Stimulated activated CD8-positive, alpha-beta memory T cell treated with anti-CD3 and anti-CD28 coated beads, Interleukin-12 subunit alpha, Interleukin-12 subunit beta, amount 100 ng/mL, for 24 hours (primary cell): Measurements from ENCODE around the gene NPIPA5.
"Not testable (repeated sequence)": the region's sequence is repeated elsewhere in the genome, so short reads cannot be mapped to it uniquely, and the experiment has no call there.

Source experiments
- DNase-seq: peaks from one replicate; pipeline ENCODE4 v3.0.0-alpha.2; 2020; ENCODE audit errors: extremely low read depth

Gene NPIPA5

DNA sequence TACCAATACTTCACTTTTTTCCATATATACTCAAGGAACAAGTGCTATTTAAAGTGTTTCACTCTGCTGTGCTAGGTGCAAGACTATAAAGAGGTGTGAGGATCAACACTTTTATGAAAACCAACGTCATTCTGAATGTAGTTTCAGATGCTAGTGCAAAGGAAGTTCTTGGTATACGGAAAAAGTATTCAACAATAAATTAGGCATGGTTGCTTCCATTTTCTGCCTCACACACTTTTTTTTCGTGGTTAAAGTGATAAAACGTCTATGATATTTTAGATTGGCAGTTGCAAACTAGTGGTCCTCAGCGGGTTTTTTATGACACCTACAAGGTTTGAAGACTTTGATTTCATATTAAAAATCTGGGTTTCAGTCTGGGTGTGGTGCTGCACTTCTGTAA, 11.8 kb upstream of the NPIPA5 start:
- not testable (repeated sequence) for DNase-seq

DNA sequence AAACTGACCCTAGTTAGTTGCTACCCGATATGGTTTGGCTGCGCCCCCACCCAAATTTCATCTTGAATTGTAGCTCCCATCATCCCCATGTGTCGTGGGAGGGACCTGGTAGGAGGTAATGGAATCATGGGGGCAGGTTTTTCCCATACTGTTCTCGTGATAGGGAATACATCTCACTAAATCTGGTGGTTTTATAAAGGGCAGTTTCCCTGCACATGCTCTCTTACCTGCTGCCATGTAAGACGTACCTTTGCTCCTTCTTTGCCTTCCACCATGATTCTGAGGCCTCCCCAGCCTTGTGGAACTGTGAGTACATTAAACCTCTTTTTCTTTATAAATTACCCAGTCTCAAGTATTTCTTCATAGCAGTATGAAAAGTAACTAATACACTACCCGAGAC, 10.0 kb upstream of the NPIPA5 start:
- DNase-seq, result not testable (repeated sequence)

DNA sequence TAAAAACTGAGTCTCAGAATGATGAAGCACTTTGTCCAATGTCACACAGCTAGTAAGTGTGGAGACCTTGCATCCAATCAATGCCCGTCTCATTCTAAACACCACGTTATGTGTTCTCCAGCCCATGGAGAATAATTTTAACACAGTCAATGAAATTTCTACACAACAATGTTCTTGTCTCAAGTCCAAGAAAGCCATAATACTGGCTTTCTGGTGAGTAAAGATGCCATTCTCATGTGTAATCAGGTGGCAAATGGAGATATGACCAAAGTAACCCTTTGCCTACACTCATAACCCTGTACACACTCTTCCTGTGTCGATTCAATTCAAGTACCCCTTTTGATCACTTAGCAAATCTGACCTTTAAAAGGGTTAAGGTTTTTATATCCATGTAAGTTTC, 4.7 kb upstream of the NPIPA5 start:
- not testable (repeated sequence) for DNase-seq

DNA sequence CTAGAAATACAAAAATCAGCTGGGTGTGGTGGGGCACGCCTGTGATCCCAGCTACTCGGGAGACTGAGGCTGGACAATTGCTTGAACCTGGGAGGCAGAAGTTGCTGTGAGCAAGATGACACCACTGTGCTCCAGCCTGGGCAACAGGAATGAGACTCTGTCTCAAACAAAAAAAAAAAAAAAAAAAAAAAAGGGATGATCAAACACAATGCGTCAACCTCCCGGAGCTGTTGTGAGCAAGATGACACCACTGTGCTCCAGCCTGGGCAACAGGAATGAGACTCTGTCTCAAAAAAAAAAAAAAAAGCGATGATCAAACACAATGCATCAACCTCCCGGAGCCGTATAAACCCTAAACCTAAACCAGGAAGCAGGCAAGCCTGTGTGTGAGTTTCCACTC, 20.6 kb downstream of the NPIPA5 start:
- not testable (repeated sequence) for DNase-seq

DNA sequence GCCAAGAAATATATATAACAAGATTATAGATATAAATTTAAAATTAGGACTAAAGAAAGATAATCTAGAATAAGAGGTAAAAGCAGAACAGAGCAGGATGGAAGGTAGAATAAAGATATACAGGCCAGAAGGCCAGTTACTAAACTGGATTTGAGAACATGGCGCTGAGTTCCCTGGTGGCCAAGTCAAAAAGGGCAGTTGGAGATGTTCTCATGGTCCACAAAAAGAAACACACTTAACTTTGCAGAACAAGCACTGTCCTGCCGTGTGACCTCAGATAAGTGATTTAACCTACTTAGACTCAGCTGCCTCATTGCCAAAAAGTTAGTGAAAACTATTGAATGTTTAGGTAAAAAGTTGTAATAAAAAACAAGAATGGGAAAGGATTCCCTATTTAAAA, 23.2 kb downstream of the NPIPA5 start:
- not testable (repeated sequence) for DNase-seq

DNA sequence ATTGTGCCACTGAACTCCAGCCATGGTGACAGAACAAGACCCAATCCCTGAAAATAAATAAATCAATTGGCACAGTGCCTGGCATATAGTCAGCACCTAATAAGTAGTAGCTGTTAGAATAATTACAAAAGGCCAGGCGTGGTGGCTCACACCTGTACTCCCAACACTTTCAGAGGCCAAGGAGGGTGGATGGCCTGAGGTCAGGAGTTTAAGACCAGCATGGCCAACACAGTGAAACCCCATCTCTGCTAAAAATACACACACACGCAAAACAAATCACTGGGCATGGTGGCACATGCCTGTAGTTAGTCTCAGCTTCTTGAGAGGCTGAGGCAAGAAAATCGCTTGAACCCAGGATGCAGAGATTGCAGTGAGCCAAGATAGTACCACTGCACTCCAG, 25.2 kb downstream of the NPIPA5 start:
- not testable (repeated sequence) for DNase-seq

DNA sequence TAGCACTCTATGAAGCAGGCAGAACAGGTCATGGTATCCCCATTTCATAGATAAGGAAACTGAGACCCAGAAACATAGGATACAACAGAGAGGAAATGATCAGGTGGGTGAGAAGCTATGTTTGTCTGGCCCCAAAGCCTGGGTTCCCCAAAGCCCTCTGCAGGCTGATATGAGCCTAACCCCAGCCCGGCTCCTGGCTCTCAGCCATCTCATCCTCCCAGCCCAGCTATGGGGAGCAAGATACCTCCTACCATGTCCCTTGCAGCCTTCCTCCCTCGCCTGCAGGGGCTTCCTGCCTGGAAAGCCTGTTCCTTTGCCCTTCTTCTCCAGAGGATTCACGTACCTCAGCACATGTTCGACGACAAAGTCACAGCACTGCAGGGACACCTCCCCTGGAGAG, 26.3 kb downstream of the NPIPA5 start:
- not testable (repeated sequence) for DNase-seq

DNA sequence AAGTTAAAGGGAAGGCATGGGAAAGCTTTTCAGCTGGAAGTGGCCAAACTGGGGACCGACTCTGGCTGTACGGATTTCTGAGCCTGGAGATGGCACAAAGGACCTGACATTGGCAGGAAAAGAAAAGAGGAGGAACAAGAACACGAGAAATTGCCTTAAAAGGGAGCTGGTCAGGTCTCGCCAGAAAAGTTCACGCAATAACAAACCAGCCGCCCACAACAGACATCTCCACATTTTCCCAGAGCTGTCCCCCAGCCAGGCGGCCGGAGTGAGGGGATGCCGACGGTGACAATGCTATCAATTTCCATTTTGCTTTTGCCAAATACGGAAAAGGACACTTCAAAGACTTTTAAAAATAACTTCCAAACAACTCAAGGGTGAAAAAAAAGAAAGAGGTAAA, 26.8 kb downstream of the NPIPA5 start:
- DNase-seq, result not testable (repeated sequence)

DNA sequence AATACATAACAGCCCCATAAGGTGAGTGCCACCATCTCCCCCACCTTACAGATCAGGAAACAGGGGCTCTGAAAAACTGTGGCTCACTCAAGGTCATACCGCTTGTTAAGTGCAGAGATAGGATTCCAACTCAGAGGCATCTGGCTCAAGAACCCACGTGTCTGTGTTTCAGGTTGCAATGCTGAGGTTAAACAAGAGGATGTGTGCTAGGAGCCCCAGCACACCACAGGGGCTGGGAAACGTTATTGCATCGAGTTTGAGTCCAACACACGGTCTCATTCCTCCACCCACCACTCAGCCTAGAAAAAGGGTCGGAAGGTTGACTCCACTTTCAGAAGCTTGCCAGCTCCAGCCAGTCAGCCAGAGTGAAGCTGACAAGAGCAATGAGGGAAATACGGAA, 29.4 kb downstream of the NPIPA5 start:
- not testable (repeated sequence) for DNase-seq

DNA sequence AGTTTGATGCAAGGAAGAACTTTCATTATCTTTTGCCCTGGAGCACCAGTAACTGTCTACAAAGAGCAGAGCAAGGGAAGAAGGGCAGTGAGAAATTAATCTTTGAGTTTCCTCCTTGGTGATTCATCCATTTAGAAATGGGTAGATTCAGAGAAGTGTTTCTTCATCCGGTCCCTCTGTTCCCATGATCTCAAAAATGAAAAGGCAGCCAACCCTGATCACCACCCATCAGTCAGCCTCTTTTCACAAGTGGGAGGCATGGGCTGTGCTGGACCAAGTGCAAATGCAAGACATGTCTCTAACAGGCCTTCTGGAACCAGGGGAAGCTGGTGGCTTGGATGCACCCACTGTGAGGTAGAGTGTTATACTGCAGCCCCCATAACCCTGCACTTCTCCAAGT, 35.8 kb downstream of the NPIPA5 start:
- not testable (repeated sequence) for DNase-seq

DNA sequence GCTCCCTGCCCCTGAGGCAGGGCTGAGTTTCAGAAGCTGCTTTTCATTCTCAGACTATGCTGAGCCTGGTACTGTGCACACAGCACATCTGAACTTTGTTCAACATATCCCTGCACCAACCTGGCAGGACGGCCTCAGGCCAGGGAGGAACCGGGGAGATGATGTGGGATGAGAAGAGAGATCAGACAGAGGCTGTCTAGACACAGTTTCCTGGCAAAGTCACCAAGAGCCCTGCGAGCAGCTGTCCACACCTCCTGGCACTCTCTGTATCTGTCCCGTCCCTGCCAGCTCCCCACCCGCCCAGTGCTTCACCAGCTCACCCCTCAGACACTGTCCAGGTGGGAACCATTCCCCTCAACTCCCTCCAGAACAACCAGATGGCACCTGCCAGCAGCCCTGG, 39.1 kb downstream of the NPIPA5 start:
- not testable (repeated sequence) for DNase-seq

DNA sequence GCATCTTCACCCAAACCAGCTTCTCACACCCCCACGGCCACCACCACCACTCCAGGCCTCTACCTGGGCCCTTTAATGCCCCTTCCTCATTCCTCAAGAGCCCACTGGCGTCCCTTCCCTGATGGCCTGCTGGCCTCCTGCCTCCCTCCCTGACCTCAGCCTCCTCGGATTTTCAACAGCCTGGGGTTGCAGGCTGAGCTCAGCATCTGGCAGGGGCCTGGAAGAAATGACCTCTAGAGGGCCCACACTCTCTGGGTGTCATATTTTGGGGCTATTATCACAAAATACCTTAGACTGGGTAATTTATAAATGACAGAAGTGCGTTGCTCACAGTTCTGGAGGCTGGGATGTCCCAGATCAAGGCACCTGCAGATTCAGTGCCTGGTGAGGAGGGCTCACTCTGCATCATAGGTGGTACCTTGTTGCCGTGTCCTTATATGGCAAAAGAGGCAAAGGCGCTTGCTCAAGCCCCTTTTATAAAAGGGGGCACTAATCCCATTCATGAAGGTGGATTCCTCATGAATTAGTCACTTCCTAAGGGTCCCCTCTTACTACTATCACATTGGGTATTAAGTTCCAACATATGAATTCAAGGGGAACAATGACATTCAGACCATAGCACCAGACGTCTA, 40.0 kb downstream of the NPIPA5 start:
- DNase-seq, result not testable (repeated sequence)

DNA sequence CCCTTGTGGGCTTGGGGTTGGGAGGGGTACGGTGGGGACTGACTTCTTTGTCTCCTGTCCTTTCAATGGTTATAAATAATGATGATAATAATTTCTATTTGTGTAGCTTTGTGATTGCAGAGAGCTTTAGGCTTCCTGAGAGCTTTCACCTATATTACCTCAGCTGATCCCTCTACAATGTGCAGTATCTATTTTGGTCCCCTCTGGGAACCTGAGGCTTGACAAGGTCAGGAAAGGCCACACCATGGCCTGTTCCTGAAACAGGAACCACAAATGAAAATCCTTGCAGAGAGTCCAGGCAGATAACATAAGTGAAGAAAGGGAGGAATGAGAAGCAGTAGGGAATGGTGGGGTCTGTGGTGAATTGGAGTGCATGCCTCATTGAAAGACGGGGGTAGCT, 42.5 kb downstream of the NPIPA5 start:
- not testable (repeated sequence) for DNase-seq

DNA sequence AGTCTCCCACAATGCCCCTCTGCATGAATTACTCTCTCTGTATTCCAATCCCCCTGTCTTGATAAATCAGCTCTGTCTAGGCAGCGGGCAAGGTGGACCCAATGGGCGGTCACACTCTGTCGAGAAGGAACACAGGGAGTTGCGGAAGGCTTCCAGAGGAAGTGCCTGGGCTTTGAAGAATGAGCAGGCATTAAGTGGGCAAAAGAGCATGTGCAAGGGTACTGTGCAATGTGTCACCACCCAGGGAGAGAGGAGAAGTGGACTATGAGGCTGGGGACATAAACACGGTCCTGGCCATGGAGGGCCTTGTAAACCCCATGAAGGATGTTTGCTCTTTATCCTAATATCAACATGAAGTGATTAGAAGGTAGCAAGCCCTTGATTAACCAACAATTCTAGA, 44.1 kb downstream of the NPIPA5 start:
- DNase-seq, result not testable (repeated sequence)

DNA sequence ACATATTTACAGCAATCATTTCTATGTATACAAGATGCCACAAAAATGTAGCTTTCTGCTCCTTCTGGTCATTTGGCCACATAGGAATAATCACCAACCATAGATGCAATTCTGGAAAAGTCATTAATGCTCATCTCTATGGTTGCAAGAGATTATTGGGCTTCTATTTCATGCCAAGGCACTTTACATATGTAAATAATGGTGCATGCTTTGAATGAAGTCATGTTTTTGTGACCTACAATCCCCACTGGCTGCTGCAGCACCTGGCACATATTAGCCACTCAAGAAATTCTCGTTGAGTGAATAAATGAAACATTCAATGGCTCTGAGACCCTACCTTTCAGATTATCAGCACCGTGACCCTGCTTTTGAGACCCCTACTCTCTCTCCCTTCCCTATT, 47.1 kb downstream of the NPIPA5 start:
- DNase-seq, result not testable (repeated sequence)

DNA sequence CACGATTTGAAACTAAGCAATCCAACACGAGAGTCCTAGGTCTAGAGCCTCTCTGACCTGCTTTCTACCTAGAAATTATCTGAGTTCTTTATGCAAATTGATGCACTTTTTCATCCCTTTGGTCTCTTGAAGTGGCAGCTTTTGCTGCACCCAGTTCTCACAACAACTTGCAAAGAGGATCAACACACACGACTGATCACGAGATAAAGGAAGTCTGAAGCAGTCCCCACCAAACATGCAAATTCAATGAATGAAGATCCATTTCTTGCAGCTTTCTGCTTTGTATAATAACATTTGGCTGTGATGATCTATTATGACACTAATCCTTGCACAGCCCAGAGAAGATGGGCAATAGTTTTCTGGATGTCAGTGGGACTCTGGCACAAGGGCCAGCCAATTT, 53.1 kb downstream of the NPIPA5 start:
- not testable (repeated sequence) for DNase-seq

DNA sequence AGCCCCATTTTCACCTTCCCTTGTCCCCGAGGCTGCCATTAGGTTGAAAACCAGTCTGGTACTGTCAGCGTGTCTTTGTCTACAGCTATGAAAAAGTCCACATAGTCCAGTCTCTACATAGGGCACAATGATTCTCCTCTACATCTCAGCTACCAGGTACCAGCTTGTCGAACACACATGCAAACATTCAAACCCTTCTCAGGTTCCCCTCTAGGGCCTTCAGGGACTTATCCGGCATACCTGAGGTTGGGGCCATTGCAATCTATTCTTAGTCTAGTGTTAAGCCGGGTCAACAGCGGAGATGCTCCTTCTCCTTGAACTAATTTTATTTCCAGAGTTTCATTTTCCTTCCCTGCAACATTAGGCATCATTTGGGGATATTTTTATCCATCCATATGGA, 54.7 kb downstream of the NPIPA5 start:
- DNase-seq, result not testable (repeated sequence)

DNA sequence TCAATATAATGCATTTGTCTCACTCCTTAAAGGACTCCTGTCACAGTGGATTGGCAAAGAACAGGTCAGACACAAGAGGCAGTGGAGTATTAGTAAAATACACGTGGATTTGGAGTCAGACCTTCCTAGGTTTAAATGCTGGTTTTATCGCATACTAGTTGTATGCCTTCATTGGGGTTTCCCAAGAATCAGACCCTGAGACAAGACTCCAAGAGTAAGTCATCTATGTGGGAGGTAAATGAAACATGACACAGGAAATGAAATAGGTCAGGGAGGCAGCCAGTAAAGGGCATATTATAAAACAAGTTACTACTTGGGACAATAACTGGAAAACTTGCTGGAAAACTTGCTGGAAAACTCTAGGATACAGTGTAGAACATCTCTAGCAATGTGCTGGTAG, 56.9 kb downstream of the NPIPA5 start:
- DNase-seq, result not testable (repeated sequence)

DNA sequence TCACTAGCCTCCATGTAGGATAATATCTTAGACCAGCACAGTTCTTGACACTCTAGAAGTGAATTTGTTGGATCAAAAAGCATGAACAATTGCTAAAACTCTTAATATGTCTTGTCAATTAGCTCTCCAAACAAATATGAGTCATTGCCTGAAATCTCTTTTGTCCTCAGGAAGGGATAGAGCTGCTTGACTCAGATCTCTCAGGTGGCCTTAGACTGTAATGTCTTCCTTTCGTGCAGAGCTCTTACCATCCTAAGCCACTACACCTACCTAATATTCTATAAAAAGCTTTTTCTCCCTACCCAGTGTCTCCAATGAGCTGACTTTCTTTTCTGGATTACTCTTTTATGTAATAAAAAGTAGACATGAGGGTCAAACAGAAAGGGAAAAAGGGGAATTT, 63.5 kb downstream of the NPIPA5 start:
- not testable (repeated sequence) for DNase-seq
